ENCODE data around the gene TENM4. TPM values are rescaled to one million over a fixed set of nuclear protein-coding genes. Genes with fewer than 3 reads are reported as not detected.

The TENM4 gene
- total and polyA plus RNA-seq, 2 of the 8 experiments (the other 6 are each of a cell fraction or from before 2014, with no cell fraction given), result 3.5 to 7.2 TPM

GRCh38 chr11:79033833-79034232 is 407.0 kb downstream of the TENM4 start:
- no peak for FAIRE-seq
- H3K4me2 ChIP-seq (ENCODE audit: insufficient read depth in 1 of 2, low read depth in 2 of 2, low read length in 2 of 2), result no peak overlapping the region

More at GRCh38 chr11:79033833-79034232, 407.0 kb downstream of the TENM4 start:
- Histone ChIP-seq H3K4me3 (ENCODE audit: extremely low read depth in 1 of 4, insufficient read depth in 2 of 4, low read depth in 3 of 4, low read length in 4 of 4) (no peak overlapping the region), H3K56ac (replicated peaks; ENCODE audit: insufficient read length, low read depth, low read length) (no peak overlapping the region), H4K20me1 (replicated peaks in 1 of 2; ENCODE audit: control insufficient read depth in 1 of 2, insufficient read depth in 2 of 2, low read length in 2 of 2) (no peaks in the 10 kb centered on the region), H2BK5ac (ENCODE audit: low read depth, low read length) (no peak overlapping the region), H3K9me3 (ENCODE audit: insufficient read depth in 2 of 2, low read depth in 1 of 2, low read length in 1 of 2) (no peaks in the 10 kb centered on the region), H3K4me1 (replicated peaks in 1 of 4; ENCODE audit: control insufficient read depth in 3 of 4, insufficient read depth in 4 of 4, low read length in 3 of 4) (no peaks in the 10 kb centered on the region), H3K9ac (replicated peaks in 1 of 4; ENCODE audit: extremely low read depth in 1 of 4, low read depth in 3 of 4, low read length in 3 of 4) (no peak overlapping the region), H2BK15ac (ENCODE audit: low read length) (no peak overlapping the region), H3K23me2 (ENCODE audit: low read depth, low read length) (no peaks in the 10 kb centered on the region), H3K4ac (replicated peaks; ENCODE audit: insufficient read length, low read depth, low read length) (no peak overlapping the region), H2BK120ac (replicated peaks; ENCODE audit: low read depth, low read length) (no peak overlapping the region), H4K8ac (ENCODE audit: extremely low read depth, insufficient read depth, low read length) (no peak overlapping the region), H3K36me3 (ENCODE audit: control insufficient read depth in 2 of 4, insufficient read depth in 4 of 4, low read length in 3 of 4) (no peaks in the 10 kb centered on the region), H3K79me1 (ENCODE audit: low read depth, low read length) (no peaks in the 10 kb centered on the region), H4K5ac (ENCODE audit: insufficient read length, low read depth, low read length) (no peak overlapping the region), H3K14ac (ENCODE audit: insufficient read length) (no peak overlapping the region), H3K18ac (ENCODE audit: extremely low read depth, low read length) (no peak overlapping the region), H2AK5ac (ENCODE audit: low read depth, low read length) (no peak overlapping the region), H2BK20ac (ENCODE audit: low read length) (no peak overlapping the region), H3K23ac (ENCODE audit: insufficient read length) (no peak overlapping the region), H2BK12ac (ENCODE audit: low read depth, low read length) (no peak overlapping the region), H3K27me3 (replicated peaks in 1 of 4; ENCODE audit: control insufficient read depth in 3 of 4, extremely low read depth in 1 of 4, insufficient read depth in 3 of 4, low read length in 3 of 4) (no peaks in the 10 kb centered on the region), H3K27ac (ENCODE audit: low read depth, low read length) (no peak overlapping the region), H2AFZ (ENCODE audit: low read length) (no peak overlapping the region), H4K91ac (replicated peaks; ENCODE audit: insufficient read length, low read length) (no peak overlapping the region), H3K79me2 (ENCODE audit: control insufficient read depth in 1 of 2, insufficient read depth in 2 of 2, low read length in 2 of 2) (no peaks in the 10 kb centered on the region)
- TF ChIP-seq BRCA1 (IDR thresholded peaks at IDR 0.05; ENCODE audit: low read depth, low read length) (no peak), SIRT6 (IDR thresholded peaks at IDR 0.05; ENCODE audit: low read length) (no peak), SP1 (IDR thresholded peaks at IDR 0.05; ENCODE audit: low read depth, low read length) (no peak), RFX5 (IDR thresholded peaks at IDR 0.05; ENCODE audit: borderline replicate concordance, low read depth, low read length) (no peak), NRF1 (IDR thresholded peaks at IDR 0.05; ENCODE audit: low read depth, low read length) (no peak), JUN (IDR thresholded peaks at IDR 0.05; ENCODE audit: low read depth, low read length) (no peak), ATF2 (IDR thresholded peaks at IDR 0.05; ENCODE audit: low read length) (no peak), MAX (IDR thresholded peaks at IDR 0.05) (no peak), MAFK (IDR thresholded peaks at IDR 0.05; ENCODE audit: low read depth, low read length) (no peak)
- ChIA-PET POLR2A (ENCODE audit: partially characterized antibody) (no interaction called here), CTCF (ENCODE audit: partially characterized antibody) (interaction anchor here (0.6 to 2.4 kb wide), 7 partner anchors 15 to 515 kb away, joined by 3 to 5 read pairs (median 4); no protein-coding TSS in a partner anchor)
- WGBS, 2 experiments (ENCODE audit: extremely low coverage in 1 of 2, insufficient coverage in 1 of 2, insufficient read length in 1 of 2, insufficient replicate concordance in 2 of 2, low coverage in 1 of 2, low lambda C conversion rate in 2 of 2, missing lambda C conversion rate in 1 of 2), result 91% methylated on average over 4 of the region's 4 CpGs; no CpG with 5 or more reads in 1 of the 2 experiments
- no peak for DNase-seq (ENCODE audit: low read depth in 1 of 2, low spot score in 2 of 2)
